Prostate gland (tissue), 2 donors: ENCODE measurements around the gene NARF. TPM values are rescaled to one million over a fixed set of nuclear protein-coding genes. Genes with fewer than 3 reads are reported as not detected.

Experiments used
- DNase-seq: peaks from one replicate; pipeline ENCODE4 v3.0.0-alpha.2; 2019; ENCODE audit warnings: low spot score
- H3K27ac ChIP-seq, 2 donors: fragments of 200-600 bp; sonication (generic); 2 replicates each; pipeline ENCODE4 v1.5.1; 2017 to 2019
- H3K27me3 ChIP-seq: fragments of 200-600 bp; sonication (generic); replicated peaks from 2 replicates; pipeline ENCODE4 v1.5.1; 2019; ENCODE audit not compliant: insufficient read depth
- H3K36me3 ChIP-seq, 2 donors: fragments of 200-600 bp; sonication (generic); 1 replicate in 1 of 2; 2 replicates in 1 of 2; pipeline versions ENCODE4 v1.5.1 to v1.8.1; 2017 to 2019
- H3K4me1 ChIP-seq: fragments of 200-600 bp; sonication (generic); replicated peaks from 2 replicates; pipeline ENCODE4 v1.5.1; 2019
- H3K4me3 ChIP-seq, 2 donors: fragments of 200-600 bp; sonication (generic); 2 replicates each; pipeline ENCODE4 v1.5.1; 2017 to 2019
- H3K9me3 ChIP-seq: fragments of 200-600 bp; sonication (generic); 2 replicates; pipeline ENCODE4 v1.5.1; 2017
- POLR2A ChIP-seq: fragments of 450-650 bp; IDR thresholded peaks from one replicate; pipeline ENCODE4 v1.6.1; 2016; ENCODE audit warnings: antibody characterized with exemption, mild to moderate bottlenecking
- POLR2AphosphoS5 ChIP-seq: sonication (generic); formaldehyde crosslinking; IDR thresholded peaks from one replicate; pipeline ENCODE4 v1.6.1; 2017; ENCODE audit warnings: antibody characterized with exemption
- WGBS: methylation state at CpG from one replicate; pipeline ENCODE4 v1.1.5; 2018; 5-methylcytosine and 5-hydroxymethylcytosine counted together
- intact Hi-C: fragments of 100-400 bp; cut with DNase I; formaldehyde crosslinking; loops from one replicate; pipeline ENCODE4 v1.14.2; 2022
- total RNA-seq, 2 donors: library from RNA; depleted of rRNA; stranded (reverse); fragments of >200 nt; gene quantifications; one replicate each; pipeline ENCODE4 v1.1.0, GENCODE V29; 2016
- TF ChIP-seq, protein P1 (sequence below), 4 experiments: fragments of 200-600 bp in 2 of 4; fragments of 450-650 bp in 2 of 4; sonication (generic) in 2 of 4; IDR thresholded peaks; 1 replicate in 3 of 4; 2 replicates in 1 of 4; pipeline ENCODE4 v1.5.1; 2016 to 2019; ENCODE audit warnings: antibody characterized with exemption in 4 of 4, mild to moderate bottlenecking in 2 of 4, moderate library complexity in 2 of 4

The NARF gene
- total RNA-seq, 2 donors from 2014 or later: 38.4 to 68.1 TPM

DNA sequence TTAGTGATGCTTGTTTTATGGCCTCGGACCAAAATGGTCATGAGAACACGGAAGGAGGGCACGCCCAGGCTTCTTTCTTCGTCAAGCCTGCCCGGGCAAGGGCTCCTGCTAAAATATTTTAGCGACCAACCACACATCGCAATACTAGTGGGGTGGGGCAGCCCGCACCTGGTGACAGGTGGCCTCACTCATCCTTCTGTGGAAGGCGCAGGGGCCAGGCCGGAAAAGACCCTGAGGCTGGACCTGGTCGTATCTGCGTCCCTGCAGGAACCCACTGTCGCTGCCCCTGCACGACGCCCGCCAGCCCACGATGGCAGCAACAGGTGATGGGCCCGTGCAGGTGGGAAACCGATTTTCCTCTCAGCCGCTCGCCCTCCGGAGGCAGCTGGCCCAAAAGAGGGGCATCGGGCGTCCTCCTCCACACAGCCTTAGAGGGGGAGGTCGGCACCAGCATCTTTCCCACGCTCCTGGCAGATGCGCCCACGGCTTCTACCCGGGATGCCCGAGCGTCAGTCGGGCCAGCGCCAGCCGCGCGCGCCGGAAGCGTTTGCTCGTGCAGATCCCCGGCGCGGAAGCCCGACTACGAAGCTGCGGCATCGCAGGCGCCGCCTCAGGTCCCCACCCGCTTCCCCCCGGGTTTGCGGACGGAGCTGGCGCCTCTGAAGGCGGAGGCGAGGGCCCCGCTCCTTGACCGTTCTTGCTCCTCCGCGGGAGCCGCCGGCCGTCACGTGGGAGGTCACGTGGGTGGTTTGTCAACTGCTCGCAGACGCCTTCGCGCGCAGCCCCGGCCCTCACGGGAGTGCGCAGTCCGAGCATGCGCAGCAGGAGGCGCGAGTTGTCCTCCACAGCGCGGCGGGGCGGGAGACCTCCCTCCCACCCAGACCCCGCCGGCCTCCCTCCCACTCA, 38.2 kb downstream of the NARF start:
- Histone ChIP-seq H3K27ac (peak overlapping the region; percentile 83 to 87), H3K4me1 (no peaks in the 10 kb centered on the region), H3K36me3 (no peaks in the 10 kb centered on the region), H3K4me3 (peak overlapping the region; percentile 65 to 68), H3K27me3 (no peaks in the 10 kb centered on the region), H3K9me3 (no peaks in the 10 kb centered on the region)
- intact Hi-C loops: loop anchor here (5.0 kb wide), 3 partner anchors 39 to 56 kb away; partner anchors contain the start of gene NARF
- 6% methylated on average over 59 of the region's 83 CpGs for WGBS
- peak; percentile 96 for DNase-seq
- TF ChIP-seq, protein P1, sequence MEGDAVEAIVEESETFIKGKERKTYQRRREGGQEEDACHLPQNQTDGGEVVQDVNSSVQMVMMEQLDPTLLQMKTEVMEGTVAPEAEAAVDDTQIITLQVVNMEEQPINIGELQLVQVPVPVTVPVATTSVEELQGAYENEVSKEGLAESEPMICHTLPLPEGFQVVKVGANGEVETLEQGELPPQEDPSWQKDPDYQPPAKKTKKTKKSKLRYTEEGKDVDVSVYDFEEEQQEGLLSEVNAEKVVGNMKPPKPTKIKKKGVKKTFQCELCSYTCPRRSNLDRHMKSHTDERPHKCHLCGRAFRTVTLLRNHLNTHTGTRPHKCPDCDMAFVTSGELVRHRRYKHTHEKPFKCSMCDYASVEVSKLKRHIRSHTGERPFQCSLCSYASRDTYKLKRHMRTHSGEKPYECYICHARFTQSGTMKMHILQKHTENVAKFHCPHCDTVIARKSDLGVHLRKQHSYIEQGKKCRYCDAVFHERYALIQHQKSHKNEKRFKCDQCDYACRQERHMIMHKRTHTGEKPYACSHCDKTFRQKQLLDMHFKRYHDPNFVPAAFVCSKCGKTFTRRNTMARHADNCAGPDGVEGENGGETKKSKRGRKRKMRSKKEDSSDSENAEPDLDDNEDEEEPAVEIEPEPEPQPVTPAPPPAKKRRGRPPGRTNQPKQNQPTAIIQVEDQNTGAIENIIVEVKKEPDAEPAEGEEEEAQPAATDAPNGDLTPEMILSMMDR (IDR thresholded peaks at IDR 0.05): no peak
- peak; percentile 83 for TF ChIP-seq POLR2A
- TF ChIP-seq POLR2AphosphoS5: peak; percentile 95

DNA sequence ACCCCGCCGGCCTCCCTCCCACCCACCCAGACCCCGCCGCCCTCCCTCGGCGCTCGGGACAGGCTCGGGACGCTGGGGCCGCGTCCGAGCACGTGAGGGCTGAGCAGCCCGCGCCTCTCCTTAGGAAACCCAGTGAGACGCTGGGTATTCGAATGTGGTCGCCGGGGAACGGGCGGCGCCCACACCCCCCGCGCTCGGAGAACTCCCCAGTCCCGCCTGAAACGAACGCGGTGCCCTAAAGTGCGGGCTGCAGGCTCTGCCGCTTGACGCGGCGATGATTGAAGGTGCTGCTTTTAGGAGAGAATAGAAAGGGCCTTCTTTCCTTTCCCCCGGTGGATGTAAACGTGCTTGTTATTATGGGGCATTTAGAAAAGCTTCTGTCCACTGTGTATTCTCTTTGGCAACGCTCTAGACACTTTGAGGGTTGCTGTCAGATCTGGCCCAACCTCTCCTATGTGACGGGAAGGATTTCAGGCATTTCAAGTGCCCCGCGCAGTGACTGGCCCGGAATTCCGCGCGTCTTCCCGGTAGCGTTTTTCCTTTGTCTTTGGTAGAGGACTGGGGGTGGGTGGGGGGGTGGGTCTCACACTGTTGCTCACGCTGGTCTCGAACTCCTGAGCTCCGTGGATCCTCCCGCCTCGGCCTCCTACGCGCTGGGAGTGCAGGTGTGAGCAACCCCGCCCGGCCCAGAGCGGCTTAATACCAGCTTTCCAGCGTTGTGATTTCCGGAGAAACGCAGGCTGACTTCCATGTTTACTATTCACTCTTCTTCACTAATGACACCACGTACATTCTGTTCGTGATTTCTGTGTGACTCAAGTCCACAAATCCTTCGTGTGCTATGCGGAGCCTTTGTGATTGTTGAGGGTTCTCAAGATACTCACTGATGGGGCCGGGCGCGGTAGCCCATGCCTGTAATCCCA, 39.2 kb downstream of the NARF start:
- WGBS: 6% methylated on average over 66 of the region's 66 CpGs
- intact Hi-C loops: loop anchor here (5.0 kb wide), 3 partner anchors 40 to 55 kb away; partner anchors contain the start of gene NARF
- no peaks in the 10 kb centered on the region for H3K9me3 ChIP-seq
- H3K27ac ChIP-seq: peak overlapping the region; percentile 83 to 87
- H3K4me3 ChIP-seq: peak overlapping the region; percentile 65 to 68
- TF ChIP-seq, protein P1 (IDR thresholded peaks at IDR 0.05): no peak
- TF ChIP-seq POLR2AphosphoS5: no peak
- no peak for TF ChIP-seq POLR2A
- no peak for DNase-seq
- no peaks in the 10 kb centered on the region for H3K4me1 ChIP-seq
- H3K36me3 ChIP-seq: no peaks in the 10 kb centered on the region
- H3K27me3 ChIP-seq: no peaks in the 10 kb centered on the region

DNA sequence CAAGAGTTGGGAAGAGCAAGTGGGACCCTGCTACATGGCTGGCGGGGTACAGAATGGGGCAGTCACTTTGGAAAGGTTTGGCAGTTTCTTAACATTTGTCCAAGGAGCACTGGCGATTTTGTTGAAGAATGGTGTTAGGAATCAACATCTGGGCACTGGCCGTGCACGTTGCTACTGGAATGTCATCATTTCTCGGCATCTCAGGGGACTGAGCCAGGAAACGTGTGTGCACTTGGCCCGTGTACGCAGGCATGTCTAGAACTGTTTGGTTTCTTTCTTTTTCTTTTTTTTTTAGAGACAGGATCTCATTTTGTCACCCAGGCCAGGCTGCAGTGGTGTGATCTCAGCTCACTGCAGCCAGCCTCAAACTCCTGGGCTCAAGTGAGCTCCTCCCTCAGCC, 43.7 kb downstream of the NARF start:
- DNase-seq: peak; percentile 78
- intact Hi-C loops: no loop called here
- Histone ChIP-seq H3K4me1 (no peaks in the 10 kb centered on the region), H3K27me3 (no peaks in the 10 kb centered on the region), H3K36me3 (no peaks in the 10 kb centered on the region), H3K4me3 (no peak overlapping the region), H3K9me3 (no peaks in the 10 kb centered on the region), H3K27ac (peak overlapping the region; percentile 4 to 31)
- TF ChIP-seq POLR2AphosphoS5: peak; percentile 89
- TF ChIP-seq POLR2A: no peak
- WGBS: 16% methylated on average over 8 of the region's 8 CpGs

DNA sequence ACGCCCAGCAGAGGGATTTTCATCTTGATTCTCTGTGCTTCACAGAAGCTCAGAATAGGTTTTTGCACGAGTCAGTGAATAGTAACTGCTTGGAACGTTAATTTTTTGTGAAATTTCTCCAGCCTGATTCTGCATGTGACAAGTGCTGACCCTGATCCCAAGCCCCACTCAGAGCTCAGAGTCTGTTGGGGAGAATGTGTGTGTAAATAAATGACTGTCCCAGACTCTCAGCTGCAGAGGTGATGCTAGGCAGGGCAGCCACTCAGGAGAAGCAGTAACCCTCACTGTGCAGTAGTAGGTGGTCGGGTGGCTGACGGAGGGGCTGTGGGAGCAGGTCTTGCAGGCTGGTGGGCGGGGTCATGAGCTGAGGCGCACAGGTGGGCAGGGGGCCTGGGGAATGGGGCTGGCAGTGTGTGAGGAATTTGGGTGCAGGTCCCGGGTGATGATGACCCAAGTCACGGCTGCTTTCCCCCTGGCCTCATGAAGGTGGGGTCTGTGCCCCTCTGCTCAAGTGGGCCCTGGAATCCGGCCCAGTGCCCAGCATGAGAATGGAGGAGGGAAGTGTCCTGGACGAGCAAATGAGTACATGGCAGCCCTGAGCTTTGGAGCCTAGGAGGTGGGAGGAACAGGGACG, 44.7 kb downstream of the NARF start:
- Histone ChIP-seq H3K4me3 (no peak overlapping the region), H3K36me3 (no peaks in the 10 kb centered on the region), H3K9me3 (no peaks in the 10 kb centered on the region), H3K4me1 (no peaks in the 10 kb centered on the region), H3K27ac (no peak overlapping the region), H3K27me3 (no peaks in the 10 kb centered on the region)
- intact Hi-C loops: no loop called here
- TF ChIP-seq POLR2AphosphoS5 (no peak), POLR2A (no peak)
- TF ChIP-seq, protein P1 (IDR thresholded peaks at IDR 0.05): no peak
- 86% methylated on average over 12 of the region's 12 CpGs for WGBS
- no peak for DNase-seq
